GM21619 (cell line): Measurements from ENCODE around the gene H3-3A.

Source experiments
- ATAC-seq: cut with Tn5 transposase; IDR thresholded peaks from one replicate; pipeline ENCODE4 v1.9.1; 2021; ENCODE audit not compliant: unreplicated experiment

H3-3A gene

GRCh38 chr1:226062558-226063223 lies at the start of gene H3-3A:
H3-3A (plus strand) TSS chr1:226062716; CDS start chr1:226064352, 1,636 bp downstream.
- peak; percentile 70 for ATAC-seq

GRCh38 chr1:226017070-226017469 lies 45.4 kb upstream of the H3-3A start:
- ATAC-seq = no peak

GRCh38 chr1:226019572-226019971 lies 42.9 kb upstream of the H3-3A start:
- ATAC-seq = no peak

- no peak for ATAC-seq
Measured at GRCh38 chr1:226021401-226021800, 41.1 kb upstream of the H3-3A start.

GRCh38 chr1:226021801-226022200 lies 40.7 kb upstream of the H3-3A start:
- no peak for ATAC-seq

- no peak for ATAC-seq
Measured at GRCh38 chr1:226023735-226024134, 38.8 kb upstream of the H3-3A start.

- ATAC-seq = no peak
Measured at GRCh38 chr1:226026833-226027232, 35.7 kb upstream of the H3-3A start.

- no peak for ATAC-seq
Measured at GRCh38 chr1:226027538-226028217, 34.8 kb upstream of the H3-3A start.

GRCh38 chr1:226029093-226029496 lies 33.4 kb upstream of the H3-3A start:
- peak; percentile 83 for ATAC-seq

GRCh38 chr1:226029568-226030225 lies 32.8 kb upstream of the H3-3A start:
- ATAC-seq = no peak

GRCh38 chr1:226033582-226033981 lies 28.9 kb upstream of the H3-3A start:
- no peak for ATAC-seq

GRCh38 chr1:226033991-226034390 lies 28.5 kb upstream of the H3-3A start:
- no peak for ATAC-seq

GRCh38 chr1:226034482-226034881 lies 28.0 kb upstream of the H3-3A start:
- ATAC-seq = no peak

GRCh38 chr1:226035915-226036314 lies 26.6 kb upstream of the H3-3A start:
- ATAC-seq = no peak

GRCh38 chr1:226038661-226039060 lies 23.9 kb upstream of the H3-3A start:
- ATAC-seq = no peak

- ATAC-seq = no peak
Measured at GRCh38 chr1:226041419-226041818, 21.1 kb upstream of the H3-3A start.

- ATAC-seq = no peak
Measured at GRCh38 chr1:226044514-226045101, 17.9 kb upstream of the H3-3A start.

- no peak for ATAC-seq
Measured at GRCh38 chr1:226046240-226046639, 16.3 kb upstream of the H3-3A start.

- no peak for ATAC-seq
Measured at GRCh38 chr1:226047495-226047894, 15.0 kb upstream of the H3-3A start.

GRCh38 chr1:226048886-226049285 lies 13.6 kb upstream of the H3-3A start:
- no peak for ATAC-seq

GRCh38 chr1:226050133-226050532 lies 12.4 kb upstream of the H3-3A start:
- no peak for ATAC-seq

GRCh38 chr1:226051365-226051764 lies 11.2 kb upstream of the H3-3A start:
- no peak for ATAC-seq
